Fibroblast of skin of left quadriceps (primary cell): ENCODE data around the gene IL20RA.
"Not testable (repeated sequence)": the region's sequence is repeated elsewhere in the genome, so short reads cannot be mapped to it uniquely, and the experiment has no call there.

ENCODE experiments used
- DNase-seq, 2 experiments: peaks; one replicate each; pipeline ENCODE4 v3.0.0-alpha.2; 2013; ENCODE audit warnings: low read depth in 2 of 2

IL20RA gene

DNA sequence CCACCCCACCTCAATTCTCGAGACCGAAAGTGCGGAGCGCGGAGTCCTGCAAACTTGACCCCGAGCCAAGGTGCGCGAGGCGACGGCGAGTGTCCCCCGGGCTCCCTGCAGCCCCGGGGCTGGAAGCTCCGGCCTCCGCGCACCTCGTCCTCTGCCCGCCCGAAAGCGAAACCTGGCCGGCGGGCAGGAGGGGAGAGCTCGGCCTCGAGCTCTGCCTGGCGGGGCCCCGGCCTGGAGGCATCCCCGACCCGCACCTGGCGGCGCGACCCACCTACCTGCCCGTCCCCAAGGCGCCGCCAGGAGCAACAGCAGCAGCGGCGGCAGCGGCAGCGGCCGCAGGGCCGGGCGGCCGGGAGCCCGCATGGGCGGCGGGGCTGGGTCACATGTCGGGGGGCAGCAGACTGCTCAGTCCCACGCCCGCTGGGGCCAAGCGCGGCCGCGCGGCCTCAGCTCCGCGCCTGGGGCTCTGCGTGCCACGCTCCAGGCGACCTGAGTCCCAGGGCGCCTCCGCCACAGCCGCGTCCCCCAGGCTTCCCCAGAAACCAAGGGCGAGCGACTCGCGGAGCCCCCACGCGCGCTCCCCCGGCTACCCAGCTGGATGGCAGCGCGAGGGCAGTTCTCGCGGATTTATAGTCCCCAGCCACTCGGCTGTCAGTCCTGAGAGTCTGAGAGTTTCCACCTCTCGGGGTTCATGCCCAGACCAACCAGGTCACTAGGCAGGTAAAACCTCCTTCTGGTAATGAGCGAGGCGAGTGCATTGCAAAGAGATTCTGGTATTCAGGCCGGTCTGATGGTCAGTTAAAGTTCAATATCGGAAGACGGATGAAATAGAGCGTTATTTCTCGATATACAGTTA is at the start of gene IL20RA:
TSS of gene IL20RA (minus strand) at position 600 of the 856 bp plus-strand sequence. CDS start at position 363, 237 bp downstream.
- no peak for DNase-seq

DNA sequence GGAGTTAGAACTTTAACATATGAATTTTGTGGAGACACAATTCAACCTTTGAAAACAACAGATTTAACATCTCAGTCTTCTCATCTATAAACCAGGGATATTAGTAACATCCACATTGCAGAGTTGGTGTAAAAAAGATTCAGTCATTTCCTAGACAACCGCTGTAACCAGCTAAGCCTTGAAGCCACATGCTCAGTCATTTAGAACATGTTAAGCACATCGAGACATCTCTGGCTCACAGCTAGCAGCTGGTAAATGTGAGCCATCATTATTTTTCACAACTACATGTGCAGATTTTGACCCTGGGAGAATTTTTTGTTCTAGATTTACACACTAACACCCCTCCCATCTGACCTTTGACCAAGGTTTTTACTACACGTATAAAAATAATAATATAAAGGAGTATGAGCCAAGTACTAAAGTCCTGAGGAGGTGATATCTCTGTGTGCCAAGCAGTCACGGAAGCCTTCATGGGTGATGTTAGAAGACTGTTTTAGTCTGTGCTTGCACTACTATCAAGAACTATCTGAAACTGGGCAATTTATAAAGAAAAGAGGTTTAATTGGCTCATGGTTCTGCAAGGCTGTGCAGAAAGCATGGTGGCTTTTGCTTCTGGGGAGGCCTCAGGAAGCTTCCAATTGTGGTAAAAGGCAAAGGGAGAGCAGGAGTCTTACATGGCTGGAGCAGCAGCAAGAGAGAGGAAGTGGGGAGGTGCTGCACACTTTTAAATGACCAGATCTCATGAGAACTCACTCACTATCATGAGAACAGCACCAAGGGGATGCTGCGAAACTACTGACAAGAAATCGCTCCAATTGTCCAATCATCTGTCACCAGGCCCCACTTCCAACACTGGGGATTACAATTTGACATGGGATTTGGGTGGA is 48.7 kb upstream of the IL20RA start:
- DNase-seq = no peak

- no peak for DNase-seq
Observed at GRCh38 chr6:137092018-137092417, 47.3 kb upstream of the IL20RA start.

DNA sequence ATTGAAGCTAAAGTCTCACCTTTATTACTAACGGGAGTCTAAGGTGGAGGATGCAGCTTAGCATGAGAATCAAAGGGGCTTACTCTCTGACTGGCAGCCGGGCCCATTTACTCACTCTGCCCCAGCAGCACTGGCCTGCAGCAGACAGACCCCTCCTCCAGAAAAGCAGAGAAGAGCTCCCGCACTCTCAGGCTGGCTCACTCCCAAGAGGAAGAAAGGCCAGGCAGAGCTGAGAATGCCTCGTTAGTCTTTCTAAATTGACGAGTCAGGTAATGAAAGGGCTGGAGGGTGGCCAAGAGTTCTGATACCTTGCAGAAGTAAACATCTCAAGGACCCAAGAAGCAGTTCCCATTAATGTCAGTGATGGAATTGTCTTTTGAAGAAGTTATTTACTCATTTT is 44.5 kb upstream of the IL20RA start:
- no peak for DNase-seq

GRCh38 chr6:137087902-137088301 is 43.1 kb upstream of the IL20RA start:
- DNase-seq = no peak

- no peak for DNase-seq
Observed at GRCh38 chr6:137086031-137086430, 41.3 kb upstream of the IL20RA start.

GRCh38 chr6:137084865-137085617 is 40.3 kb upstream of the IL20RA start:
- DNase-seq = no peak

GRCh38 chr6:137084090-137084489 is 39.3 kb upstream of the IL20RA start:
- no peak for DNase-seq

DNA sequence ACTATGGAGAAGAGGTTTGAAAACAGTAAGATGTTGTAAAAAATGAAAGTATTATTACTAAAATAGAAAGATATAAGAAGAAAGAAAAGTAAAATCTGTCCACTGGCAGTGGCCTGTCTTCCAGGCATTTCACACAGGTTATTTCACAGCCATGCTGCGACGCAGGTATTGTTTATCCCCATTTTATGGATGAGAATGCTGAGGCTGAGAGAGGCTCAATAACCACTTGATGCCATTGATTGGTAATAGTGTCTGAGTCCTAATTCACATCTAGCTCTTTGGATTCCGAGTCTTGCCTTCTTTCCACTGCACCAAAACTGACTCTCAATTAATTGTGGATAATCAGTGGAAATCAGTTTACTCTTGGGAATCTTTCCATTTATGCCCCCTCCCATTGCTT is 37.2 kb upstream of the IL20RA start:
- no peak for DNase-seq

DNA sequence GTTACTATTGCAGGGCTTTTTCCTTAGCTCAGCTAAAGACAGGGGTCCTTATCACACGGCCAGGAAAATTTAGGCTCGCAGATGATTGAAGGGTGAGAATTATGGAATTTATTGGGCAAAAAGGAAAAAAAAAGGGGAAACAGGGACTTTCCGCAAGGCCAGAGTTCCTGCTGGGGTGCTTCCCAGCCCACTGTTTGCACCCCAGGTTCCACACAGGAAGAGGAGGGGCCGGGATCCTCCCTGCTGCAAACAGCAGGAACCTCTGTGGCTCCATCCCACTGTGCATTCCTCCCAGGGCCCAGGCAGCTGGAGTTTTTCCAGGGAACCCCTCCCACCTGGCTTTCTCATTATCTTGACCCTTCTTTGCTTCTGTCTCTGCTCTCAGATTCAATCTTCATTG is 35.9 kb upstream of the IL20RA start:
- no peak for DNase-seq

GRCh38 chr6:137076277-137077068 is 31.7 kb upstream of the IL20RA start:
- peak; percentile 6 to 11 for DNase-seq

DNA sequence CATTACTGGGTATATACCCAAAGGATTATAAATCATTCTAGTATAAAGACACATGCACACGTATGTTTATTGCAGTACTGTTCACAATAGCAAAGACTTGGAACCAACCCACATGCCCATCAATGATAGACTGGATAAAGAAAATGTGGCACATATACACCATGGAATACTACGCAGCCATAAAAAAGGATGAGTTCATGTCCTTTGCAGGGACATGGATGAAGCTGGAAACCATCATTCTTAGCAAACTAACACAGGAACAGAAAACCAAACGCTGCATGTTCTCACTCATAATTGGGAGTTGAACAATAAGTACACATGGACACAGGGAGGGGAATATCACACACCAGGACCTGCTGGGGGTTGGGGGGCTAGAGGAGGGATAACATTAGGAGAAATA is 31.0 kb upstream of the IL20RA start:
- DNase-seq = not testable (repeated sequence)

DNA sequence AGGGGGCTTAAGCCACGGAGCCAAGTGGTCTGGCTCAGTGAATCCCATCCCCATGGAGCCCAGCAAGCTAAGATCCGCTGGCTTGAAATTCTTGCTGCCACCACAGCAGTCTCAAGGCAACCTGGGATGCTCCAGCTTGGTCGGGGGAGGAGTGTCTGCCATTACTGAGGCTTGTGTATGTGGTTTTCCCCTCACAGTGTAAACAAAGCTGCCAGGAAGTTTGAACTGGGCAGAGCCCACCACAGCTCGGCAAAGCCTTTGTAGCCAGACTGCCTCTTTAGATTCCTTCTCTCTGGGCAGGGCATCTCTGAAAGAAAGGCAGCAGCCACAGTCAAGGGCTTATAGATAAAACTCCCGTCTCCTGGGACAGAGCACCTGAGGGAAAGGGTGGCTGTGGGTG is 25.5 kb upstream of the IL20RA start:
- DNase-seq = no peak

DNA sequence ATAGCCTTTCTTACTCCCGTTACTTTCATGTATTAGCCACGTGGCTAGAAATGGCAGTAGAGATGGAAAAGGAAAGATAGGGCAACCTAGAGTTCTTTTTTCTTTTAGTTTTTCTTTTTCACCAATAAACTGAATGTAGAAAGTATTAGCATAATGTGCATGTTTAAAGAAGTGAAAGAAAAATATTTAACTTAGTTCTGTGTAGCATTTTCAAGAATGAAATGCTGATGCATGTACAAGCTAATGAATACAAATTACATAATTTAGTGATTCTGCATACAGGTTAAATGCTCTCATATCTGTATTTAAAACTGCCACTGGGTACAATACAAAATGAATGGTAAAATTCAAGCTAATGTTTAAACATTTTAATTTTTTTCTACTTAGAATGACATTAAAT is 22.6 kb upstream of the IL20RA start:
- DNase-seq = no peak

DNA sequence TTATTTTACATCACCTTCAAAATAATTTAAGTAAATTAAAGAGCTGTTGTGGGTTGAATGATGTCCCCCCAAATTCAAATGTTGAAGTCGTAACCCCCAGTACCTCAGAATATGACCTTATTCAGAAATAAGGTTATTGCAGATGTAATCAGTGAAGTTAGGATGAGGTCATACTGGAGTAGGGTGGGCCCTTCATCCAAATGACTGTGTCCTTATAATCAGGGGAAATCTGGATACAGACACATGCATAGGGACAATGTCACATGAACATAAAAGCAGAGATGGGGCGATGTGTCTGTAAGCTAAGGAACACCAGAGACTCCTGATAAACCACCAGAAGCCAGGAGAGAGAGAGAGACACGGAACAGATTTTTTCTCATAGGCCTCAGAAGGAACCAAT is 13.3 kb upstream of the IL20RA start:
- DNase-seq = no peak

- DNase-seq = no peak
Observed at GRCh38 chr6:137056121-137056880, 11.5 kb upstream of the IL20RA start.

DNA sequence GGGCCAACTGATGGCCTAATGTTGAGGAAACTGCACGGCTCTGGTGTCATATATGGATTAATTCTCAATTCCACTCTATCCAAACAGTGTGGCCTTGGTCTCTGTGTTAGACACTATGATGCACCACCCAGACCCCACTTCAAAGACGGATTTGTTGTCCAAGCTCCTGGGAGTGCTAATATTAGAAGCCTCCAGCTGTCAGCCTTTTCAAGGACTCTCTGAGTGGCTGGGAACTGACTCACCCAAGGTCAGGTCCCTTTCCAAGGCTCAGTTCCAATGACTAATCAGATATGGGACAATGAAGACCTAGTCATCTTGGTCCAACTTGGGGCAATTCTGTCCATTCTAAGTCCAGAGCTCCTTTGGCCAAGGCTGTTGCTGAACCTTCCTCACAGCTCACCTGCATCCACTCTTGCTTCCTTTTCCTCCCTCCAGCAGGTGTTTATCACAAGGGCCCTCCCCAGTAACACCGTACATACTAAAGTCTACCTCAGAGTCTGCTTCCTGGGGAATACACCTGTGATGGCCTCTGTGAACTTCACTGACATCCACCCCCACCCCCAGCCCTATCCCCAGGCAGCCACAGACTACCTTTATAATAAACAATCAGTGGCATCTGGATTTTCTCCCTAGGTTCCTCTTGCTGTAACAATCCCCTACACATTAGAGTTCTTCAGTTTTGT is 7.2 kb upstream of the IL20RA start:
- DNase-seq = no peak

DNA sequence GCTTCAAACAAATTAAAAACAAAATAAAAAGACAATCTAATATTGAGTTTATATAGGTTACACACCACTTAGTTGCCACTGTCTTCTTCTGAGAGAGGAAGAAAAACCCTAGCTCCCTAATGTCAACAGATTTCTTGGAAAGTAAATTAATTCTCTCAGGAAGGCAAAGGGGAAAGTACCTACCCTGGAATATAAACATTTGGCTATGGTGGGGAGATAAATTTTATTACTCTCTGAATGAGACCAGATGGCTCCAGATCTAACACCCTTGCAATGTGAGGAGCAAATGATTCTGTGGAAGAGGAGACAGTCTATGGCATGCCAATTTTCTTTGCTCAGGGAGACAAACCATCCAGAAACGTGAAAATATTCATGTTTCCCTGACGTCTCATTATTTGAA is 4.3 kb upstream of the IL20RA start:
- DNase-seq = no peak

DNA sequence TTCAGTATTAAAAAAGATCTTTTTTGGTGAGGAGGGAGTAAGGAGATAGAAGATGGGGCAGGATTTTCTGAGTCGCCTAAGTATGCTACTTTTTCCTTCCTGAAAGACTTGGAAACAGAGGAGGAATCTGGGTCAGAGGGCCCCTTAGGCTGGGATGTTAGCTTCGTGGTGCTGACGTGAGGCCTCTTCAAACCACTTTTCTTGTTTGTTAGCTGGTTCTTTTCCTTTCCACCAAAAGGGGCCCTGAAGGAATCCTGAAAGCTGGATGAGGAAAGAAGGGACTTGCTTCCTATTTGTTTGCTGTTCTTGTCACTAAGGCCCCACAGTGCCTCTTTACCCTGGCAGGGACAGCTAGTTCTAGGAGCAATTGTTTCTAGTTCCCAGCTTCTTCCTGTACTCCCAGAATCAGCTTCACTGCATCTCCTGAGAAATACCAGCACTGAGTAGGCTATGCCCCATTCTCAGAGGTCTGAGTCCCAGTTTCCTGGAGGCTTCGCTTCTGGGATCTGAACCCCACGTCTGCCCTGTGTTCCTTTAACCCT is 2.2 kb upstream of the IL20RA start:
- DNase-seq = no peak
